Suprapubic skin (tissue), 4 donors: ENCODE results near the gene FA2H.

Experiments used
- POLR2A ChIP-seq, 2 donors: fragments of 450-650 bp; IDR thresholded peaks; one replicate each; pipeline ENCODE4 v1.6.1; 2017; ENCODE audit warnings: antibody characterized with exemption in 2 of 2, mild to moderate bottlenecking in 2 of 2, moderate library complexity in 2 of 2
- POLR2AphosphoS5 ChIP-seq, 3 donors: sonication (generic); formaldehyde crosslinking; IDR thresholded peaks; one replicate each; pipeline ENCODE4 v1.6.1; 2017; ENCODE audit warnings: antibody characterized with exemption in 3 of 3
- TF ChIP-seq, protein P1 (sequence below), 2 donors: fragments of 200-600 bp in 1 of 2; fragments of 450-650 bp in 1 of 2; sonication (generic) in 1 of 2; IDR thresholded peaks; one replicate each; pipeline ENCODE4 v1.5.1; 2016 to 2019; ENCODE audit warnings: antibody characterized with exemption in 2 of 2, mild to moderate bottlenecking in 1 of 2, moderate library complexity in 1 of 2

DNA sequence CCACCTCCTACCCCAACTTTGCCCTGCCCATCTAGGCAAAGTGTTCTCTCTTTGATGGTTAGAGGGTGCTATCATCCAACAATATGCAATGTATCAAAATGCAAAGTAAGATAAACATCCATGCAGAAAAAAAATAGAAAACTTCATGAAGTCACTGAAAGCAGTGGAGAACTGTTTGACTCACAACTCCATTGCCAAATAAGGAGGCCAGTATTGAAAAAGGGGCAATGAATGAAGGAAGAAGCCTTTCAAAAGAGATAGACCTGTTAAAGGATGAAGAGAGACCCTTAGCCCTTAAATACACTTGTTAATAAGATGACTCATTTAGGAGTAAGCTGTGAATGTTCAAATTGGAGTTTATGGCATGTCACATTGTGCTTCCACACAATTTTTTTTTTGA is 13.0 kb downstream of the FA2H start:
- no peak for TF ChIP-seq POLR2A (IDR thresholded peaks at IDR 0.05)
- TF ChIP-seq, protein P1, sequence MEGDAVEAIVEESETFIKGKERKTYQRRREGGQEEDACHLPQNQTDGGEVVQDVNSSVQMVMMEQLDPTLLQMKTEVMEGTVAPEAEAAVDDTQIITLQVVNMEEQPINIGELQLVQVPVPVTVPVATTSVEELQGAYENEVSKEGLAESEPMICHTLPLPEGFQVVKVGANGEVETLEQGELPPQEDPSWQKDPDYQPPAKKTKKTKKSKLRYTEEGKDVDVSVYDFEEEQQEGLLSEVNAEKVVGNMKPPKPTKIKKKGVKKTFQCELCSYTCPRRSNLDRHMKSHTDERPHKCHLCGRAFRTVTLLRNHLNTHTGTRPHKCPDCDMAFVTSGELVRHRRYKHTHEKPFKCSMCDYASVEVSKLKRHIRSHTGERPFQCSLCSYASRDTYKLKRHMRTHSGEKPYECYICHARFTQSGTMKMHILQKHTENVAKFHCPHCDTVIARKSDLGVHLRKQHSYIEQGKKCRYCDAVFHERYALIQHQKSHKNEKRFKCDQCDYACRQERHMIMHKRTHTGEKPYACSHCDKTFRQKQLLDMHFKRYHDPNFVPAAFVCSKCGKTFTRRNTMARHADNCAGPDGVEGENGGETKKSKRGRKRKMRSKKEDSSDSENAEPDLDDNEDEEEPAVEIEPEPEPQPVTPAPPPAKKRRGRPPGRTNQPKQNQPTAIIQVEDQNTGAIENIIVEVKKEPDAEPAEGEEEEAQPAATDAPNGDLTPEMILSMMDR (IDR thresholded peaks at IDR 0.05): no peak
- TF ChIP-seq POLR2AphosphoS5 (IDR thresholded peaks at IDR 0.05): no peak
